SU-DHL-6 (cell line): ENCODE measurements around the gene IRX3.

Source experiments
- CTCF ChIP-seq: fragments of 200-600 bp; sonication (generic); IDR thresholded peaks from one replicate; pipeline ENCODE4 v1.5.1; 2017; ENCODE audit warnings: antibody characterized with exemption, mild to moderate bottlenecking, low read length, moderate library complexity; ENCODE audit not compliant: insufficient read depth, poor library complexity, severe bottlenecking
- EZH2phosphoT487 ChIP-seq: fragments of 200-600 bp; sonication (generic), shearing (Covaris generic); conservative IDR thresholded peaks from 2 replicates; pipeline ENCODE4 v1.6.1; 2018; ENCODE audit warnings: mild to moderate bottlenecking, antibody characterized with exemption, low read length, moderate library complexity, mixed read lengths

GRCh38 chr16:54334208-54334607, 47.6 kb upstream of the IRX3 start:
- TF ChIP-seq CTCF, result no peak
- TF ChIP-seq EZH2phosphoT487, result no peak
